Measurements from ENCODE around the gene OR2V2.
"Not testable (repeated sequence)": the region's sequence is repeated elsewhere in the genome, so short reads cannot be mapped to it uniquely, and the experiment has no call there.

Gene OR2V2

DNA sequence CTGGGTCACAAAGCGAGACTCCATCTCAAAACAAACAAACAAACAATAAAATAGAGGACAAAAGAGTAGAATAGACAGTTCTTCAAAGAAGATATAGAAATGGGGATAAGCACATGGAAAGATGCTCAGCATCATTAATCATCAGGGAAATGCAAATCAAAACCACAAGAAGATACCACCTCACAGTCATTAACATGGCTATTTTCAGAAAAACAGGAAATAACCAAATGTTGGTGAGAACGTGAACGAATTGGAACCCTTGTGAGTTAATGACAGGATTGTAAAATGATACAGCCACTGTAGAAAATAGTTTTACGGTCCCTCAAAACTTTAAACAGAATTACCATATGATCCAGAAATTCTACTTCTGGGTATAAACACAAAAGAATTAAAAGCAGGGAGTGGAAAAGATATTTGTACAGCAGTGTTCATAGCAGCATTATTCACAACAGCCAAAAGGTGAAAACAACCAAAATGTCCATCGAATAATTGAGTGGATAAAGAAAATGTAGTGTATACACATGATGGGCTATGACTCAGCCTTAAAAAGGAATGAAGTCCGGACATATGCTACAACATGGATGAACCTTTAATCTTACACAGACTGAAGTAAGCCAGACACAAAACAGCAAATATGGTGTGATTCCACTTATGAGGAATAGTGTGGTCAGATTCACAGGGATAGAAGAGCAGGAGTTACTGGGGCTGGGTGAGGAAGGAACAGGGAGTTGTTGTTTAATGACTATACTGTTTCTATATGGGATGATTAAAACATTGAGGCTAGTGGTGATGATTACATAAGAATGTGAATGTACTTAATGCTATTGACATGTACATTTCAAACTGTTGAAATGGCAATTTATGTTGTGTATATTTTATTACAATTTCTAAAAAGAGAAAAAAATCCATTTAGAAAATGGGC, 19.7 kb downstream of the OR2V2 start:
- Histone ChIP-seq H3K4me3 (ENCODE audit: low read depth in 1 of 2, low read length in 2 of 2) (no peak overlapping the region), H3K9me3 (ENCODE audit: control insufficient read depth in 1 of 2, low read length in 2 of 2) (no peaks in the 10 kb centered on the region), H3K36me3 (ENCODE audit: control insufficient read depth in 1 of 2, insufficient read depth in 2 of 2, low read length in 2 of 2) (no peaks in the 10 kb centered on the region), H3K27ac (ENCODE audit: low read length) (no peak overlapping the region), H3K4me1 (ENCODE audit: control insufficient read depth in 1 of 2, insufficient read depth in 2 of 2, low read length in 2 of 2) (peaks cover 0 to 8% of the 10 kb centered on the region in 2 donors), H3K27me3 (ENCODE audit: low read depth, low read length) (peaks cover 65% of the 10 kb centered on the region)

DNA sequence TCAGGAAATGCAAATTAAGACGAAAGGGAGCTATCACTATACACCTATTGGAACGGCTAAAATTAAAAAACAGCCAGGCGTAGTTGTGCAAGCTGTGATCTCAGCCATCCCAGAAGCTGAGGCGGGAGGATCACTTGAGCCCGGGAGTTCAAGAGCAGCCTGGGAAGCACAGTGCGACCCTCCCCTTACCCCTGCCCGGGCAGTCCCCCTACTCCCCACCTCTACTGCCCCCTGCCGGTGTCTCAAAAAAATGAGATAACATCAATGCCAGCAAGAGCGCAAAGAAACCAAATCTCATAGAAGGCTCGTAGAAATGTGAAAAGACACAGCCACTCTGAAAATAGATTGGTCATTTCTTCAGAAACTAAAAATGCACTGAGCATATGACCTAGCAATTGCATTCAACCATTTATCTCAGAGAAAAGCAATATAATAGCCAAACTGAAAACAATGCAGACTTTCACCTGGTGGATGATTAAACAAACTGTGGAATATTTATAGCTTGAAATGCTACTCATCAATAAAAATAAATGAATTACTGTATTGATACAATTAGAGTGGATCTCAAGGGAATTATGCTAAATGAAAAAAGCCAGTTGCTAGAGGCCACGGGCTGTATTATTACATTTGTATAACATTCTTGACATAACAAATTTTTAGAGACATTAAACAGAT, 20.6 kb downstream of the OR2V2 start:
- Histone ChIP-seq H3K4me3 (ENCODE audit: low read depth in 1 of 2, low read length in 2 of 2) (no peak overlapping the region), H3K27me3 (ENCODE audit: low read depth, low read length) (peaks cover 72% of the 10 kb centered on the region), H3K4me1 (ENCODE audit: control insufficient read depth in 1 of 2, insufficient read depth in 2 of 2, low read length in 2 of 2) (peaks cover 0 to 8% of the 10 kb centered on the region in 2 donors), H3K27ac (ENCODE audit: low read length) (no peak overlapping the region), H3K36me3 (ENCODE audit: control insufficient read depth in 1 of 2, insufficient read depth in 2 of 2, low read length in 2 of 2) (no peaks in the 10 kb centered on the region), H3K9me3 (ENCODE audit: control insufficient read depth in 1 of 2, low read length in 2 of 2) (no peaks in the 10 kb centered on the region)

- no peaks in the 10 kb centered on the region for H3K36me3 ChIP-seq (ENCODE audit: control insufficient read depth in 1 of 2, insufficient read depth in 2 of 2, low read length in 2 of 2)
- H3K27me3 ChIP-seq (ENCODE audit: low read depth, low read length), result peaks cover 79% of the 10 kb centered on the region
- H3K27ac ChIP-seq (ENCODE audit: low read length), result no peak overlapping the region
- H3K4me3 ChIP-seq (ENCODE audit: low read depth in 1 of 2, low read length in 2 of 2), result no peak overlapping the region
- no peaks in the 10 kb centered on the region for H3K9me3 ChIP-seq (ENCODE audit: control insufficient read depth in 1 of 2, low read length in 2 of 2)
- H3K4me1 ChIP-seq (ENCODE audit: control insufficient read depth in 1 of 2, insufficient read depth in 2 of 2, low read length in 2 of 2), result peaks cover 0 to 14% of the 10 kb centered on the region in 2 donors
These were observed 21.3 kb downstream of the OR2V2 start for GRCh38 chr5:181168595-181169118.

GRCh38 chr5:181169459-181170236, 22.3 kb downstream of the OR2V2 start:
- Histone ChIP-seq H3K4me1 (ENCODE audit: control insufficient read depth in 1 of 2, insufficient read depth in 2 of 2, low read length in 2 of 2) (peaks cover 0 to 18% of the 10 kb centered on the region in 2 donors), H3K27me3 (ENCODE audit: low read depth, low read length) (peaks cover 81% of the 10 kb centered on the region)
- H3K9me3 ChIP-seq (ENCODE audit: control insufficient read depth in 1 of 2, low read length in 2 of 2); H3K36me3 ChIP-seq (ENCODE audit: control insufficient read depth in 1 of 2, insufficient read depth in 2 of 2, low read length in 2 of 2); H3K27ac ChIP-seq (ENCODE audit: low read length); H3K4me3 ChIP-seq (ENCODE audit: low read depth in 1 of 2, low read length in 2 of 2): not testable (repeated sequence)

DNA sequence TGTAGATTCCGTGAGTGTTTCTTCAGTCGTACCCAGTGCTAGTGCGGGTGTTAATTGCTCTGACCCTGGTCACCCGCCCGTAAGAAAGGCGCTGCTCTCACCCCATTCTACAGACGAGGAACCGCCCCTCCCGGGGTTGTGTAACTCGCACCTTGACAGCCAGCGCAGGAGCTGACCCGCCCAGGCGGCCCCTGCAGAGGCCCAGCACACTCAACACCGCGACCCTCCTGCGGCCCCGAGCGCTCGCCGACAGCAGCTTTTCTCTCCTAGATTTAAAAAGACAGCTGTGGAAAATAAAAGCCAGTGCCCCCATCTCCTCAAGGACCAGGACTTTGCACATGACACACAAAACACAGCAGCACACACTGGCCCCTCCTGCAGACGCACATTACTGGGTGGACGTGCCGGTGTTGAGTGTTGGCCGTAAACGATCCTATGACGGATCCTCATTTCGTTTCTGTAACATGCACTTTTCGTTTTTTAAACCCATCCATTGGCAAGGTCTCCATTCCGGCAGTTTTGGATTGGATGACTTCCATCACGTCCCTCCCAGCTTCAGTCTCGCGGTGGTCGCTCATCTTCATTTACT, 22.9 kb downstream of the OR2V2 start:
- H3K27ac ChIP-seq (ENCODE audit: low read length), result no peak overlapping the region
- no peaks in the 10 kb centered on the region for H3K36me3 ChIP-seq (ENCODE audit: control insufficient read depth in 1 of 2, insufficient read depth in 2 of 2, low read length in 2 of 2)
- H3K4me1 ChIP-seq (ENCODE audit: control insufficient read depth in 1 of 2, insufficient read depth in 2 of 2, low read length in 2 of 2), result peaks cover 0 to 18% of the 10 kb centered on the region in 2 donors
- H3K27me3 ChIP-seq (ENCODE audit: low read depth, low read length), result peaks cover 77% of the 10 kb centered on the region
- no peaks in the 10 kb centered on the region for H3K9me3 ChIP-seq (ENCODE audit: control insufficient read depth in 1 of 2, low read length in 2 of 2)
- H3K4me3 ChIP-seq (ENCODE audit: low read depth in 1 of 2, low read length in 2 of 2), result no peak overlapping the region

GRCh38 chr5:181170996-181171395, 23.6 kb downstream of the OR2V2 start:
- Histone ChIP-seq H3K27ac (ENCODE audit: low read length) (no peak overlapping the region), H3K4me1 (ENCODE audit: control insufficient read depth in 1 of 2, insufficient read depth in 2 of 2, low read length in 2 of 2) (peaks cover 0 to 18% of the 10 kb centered on the region in 2 donors), H3K9me3 (ENCODE audit: control insufficient read depth in 1 of 2, low read length in 2 of 2) (no peaks in the 10 kb centered on the region), H3K27me3 (ENCODE audit: low read depth, low read length) (peaks cover 75% of the 10 kb centered on the region), H3K4me3 (ENCODE audit: low read depth in 1 of 2, low read length in 2 of 2) (no peak overlapping the region), H3K36me3 (ENCODE audit: control insufficient read depth in 1 of 2, insufficient read depth in 2 of 2, low read length in 2 of 2) (no peaks in the 10 kb centered on the region)

DNA sequence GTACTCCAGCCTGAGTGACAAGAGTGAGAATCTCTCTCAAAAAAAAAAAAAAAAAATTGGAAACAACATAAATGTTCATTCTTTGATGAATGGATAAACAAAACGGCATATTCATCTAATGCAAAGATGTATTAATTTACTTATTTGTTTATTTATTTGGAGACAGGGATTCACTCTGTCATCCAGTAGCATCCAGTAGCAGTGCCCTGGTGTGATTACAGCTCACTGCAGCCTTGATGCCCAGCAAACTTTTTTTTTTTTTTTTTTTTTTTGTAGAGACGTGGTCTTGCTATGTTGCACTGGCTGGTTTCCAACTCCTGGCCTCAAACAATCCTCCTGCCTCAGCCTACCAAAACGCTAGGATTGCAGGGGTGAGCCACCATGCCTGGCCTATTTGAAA, 24.4 kb downstream of the OR2V2 start:
- H3K4me3 ChIP-seq (ENCODE audit: low read depth in 1 of 2, low read length in 2 of 2), result no peak overlapping the region
- H3K36me3 ChIP-seq (ENCODE audit: control insufficient read depth in 1 of 2, insufficient read depth in 2 of 2, low read length in 2 of 2), result no peaks in the 10 kb centered on the region
- H3K4me1 ChIP-seq (ENCODE audit: control insufficient read depth in 1 of 2, insufficient read depth in 2 of 2, low read length in 2 of 2), result peaks cover 0 to 18% of the 10 kb centered on the region in 2 donors
- no peak overlapping the region for H3K27ac ChIP-seq (ENCODE audit: low read length)
- peaks cover 67% of the 10 kb centered on the region for H3K27me3 ChIP-seq (ENCODE audit: low read depth, low read length)
- H3K9me3 ChIP-seq (ENCODE audit: control insufficient read depth in 1 of 2, low read length in 2 of 2), result no peaks in the 10 kb centered on the region

GRCh38 chr5:181173027-181173419, 25.6 kb downstream of the OR2V2 start:
- Histone ChIP-seq H3K36me3 (ENCODE audit: control insufficient read depth in 1 of 2, insufficient read depth in 2 of 2, low read length in 2 of 2) (no peaks in the 10 kb centered on the region), H3K4me3 (ENCODE audit: low read depth in 1 of 2, low read length in 2 of 2) (no peak overlapping the region), H3K4me1 (ENCODE audit: control insufficient read depth in 1 of 2, insufficient read depth in 2 of 2, low read length in 2 of 2) (peaks cover 0 to 18% of the 10 kb centered on the region in 2 donors), H3K27me3 (ENCODE audit: low read depth, low read length) (peaks cover 56% of the 10 kb centered on the region), H3K27ac (ENCODE audit: low read length) (no peak overlapping the region), H3K9me3 (ENCODE audit: control insufficient read depth in 1 of 2, low read length in 2 of 2) (no peaks in the 10 kb centered on the region)

DNA sequence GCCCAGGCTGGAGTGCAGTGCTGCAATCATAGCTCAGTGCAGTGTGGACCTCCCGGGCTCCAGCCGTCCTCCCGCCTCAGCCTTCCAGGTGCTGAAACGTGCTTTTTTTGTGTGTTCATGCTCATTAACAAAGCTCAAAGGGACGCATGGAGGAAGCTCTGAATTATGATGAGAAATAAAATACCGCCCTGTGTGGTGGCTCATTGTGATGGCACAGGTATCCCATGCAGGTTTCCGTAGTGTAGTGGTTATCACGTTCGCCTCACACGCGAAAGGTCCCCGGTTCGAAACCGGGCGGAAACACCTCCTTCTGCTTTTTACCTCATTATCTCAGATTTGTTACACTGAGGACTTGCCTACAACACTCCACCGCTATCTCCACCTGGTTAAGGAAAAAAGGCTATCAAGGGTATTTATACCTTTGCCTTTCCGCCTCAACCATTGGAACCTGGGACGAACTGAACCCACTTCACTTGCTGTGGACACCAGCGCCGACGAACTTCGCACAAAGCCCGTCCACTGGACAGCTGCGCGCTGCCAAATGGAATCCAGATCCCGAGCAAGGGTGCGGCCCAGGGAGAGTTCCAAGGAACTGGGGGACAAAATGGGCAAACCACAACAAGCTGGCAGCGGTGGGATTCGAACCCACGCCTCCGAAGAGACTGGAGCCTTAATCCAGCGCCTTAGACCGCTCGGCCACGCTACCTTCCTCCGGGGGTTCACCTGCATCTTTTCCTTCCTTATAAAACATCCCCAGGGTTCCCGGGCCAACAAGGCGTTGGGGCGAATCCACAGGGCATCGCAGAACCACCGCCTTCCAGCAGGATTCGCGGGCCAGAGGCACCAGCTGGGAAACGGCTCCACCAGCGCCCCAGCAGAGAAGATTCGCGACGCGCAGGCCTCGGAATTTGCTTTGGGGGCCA, 26.3 kb downstream of the OR2V2 start:
- H3K27me3 ChIP-seq (ENCODE audit: low read depth, low read length), result peaks cover 50% of the 10 kb centered on the region
- no peaks in the 10 kb centered on the region for H3K9me3 ChIP-seq (ENCODE audit: control insufficient read depth in 1 of 2, low read length in 2 of 2)
- no peak overlapping the region for H3K27ac ChIP-seq (ENCODE audit: low read length)
- no peaks in the 10 kb centered on the region for H3K36me3 ChIP-seq (ENCODE audit: control insufficient read depth in 1 of 2, insufficient read depth in 2 of 2, low read length in 2 of 2)
- no peak overlapping the region for H3K4me3 ChIP-seq (ENCODE audit: low read depth in 1 of 2, low read length in 2 of 2)
- H3K4me1 ChIP-seq (ENCODE audit: control insufficient read depth in 1 of 2, insufficient read depth in 2 of 2, low read length in 2 of 2), result peaks cover 0 to 18% of the 10 kb centered on the region in 2 donors

Measured in muscle layer of duodenum (tissue), 2 donors.